Measurements from ENCODE around the gene TMEM40. TPM values are rescaled to one million over a fixed set of nuclear protein-coding genes. Genes with fewer than 3 reads are reported as not detected.
A peak's percentile ranks its signal among the peaks of the same experiment; 100 is the strongest.

Gene TMEM40
- total and polyA plus RNA-seq, 2 experiments from 2014 or later: 0.14 to 0.48 TPM

- Mint-ChIP-seq H3K4me1 (peaks cover 18% of the 10 kb centered on the region), H3K27me3 (ENCODE audit: insufficient read depth, low read depth, poor library complexity) (peaks cover 19% of the 10 kb centered on the region), H3K27ac (no peak overlapping the region), H3K9me3 (no peaks in the 10 kb centered on the region; the same call in 2 of the 3 replicates), H3K36me3 (ENCODE audit: low read depth) (peaks cover 4% of the 10 kb centered on the region; the same call in 2 of the 3 replicates), H3K4me3 (0 out of 3 replicates have a peak overlapping the region, but pooled peaks have one; percentile 89)
- no peaks in the 10 kb centered on the region for H3K27me3 ChIP-seq (ENCODE audit: insufficient read depth)
- H3K27ac ChIP-seq (ENCODE audit: low read depth): no peak overlapping the region
- no peak overlapping the region for H3K4me2 ChIP-seq
- H3K4me3 ChIP-seq: no peak overlapping the region
- no peak for DNase-seq (ENCODE audit: low spot score)
- no peak overlapping the region for H2AFZ ChIP-seq
- H4K20me1 ChIP-seq (replicated peaks; ENCODE audit: insufficient read depth): no peaks in the 10 kb centered on the region
- no peaks in the 10 kb centered on the region for H3K79me2 ChIP-seq (replicated peaks; ENCODE audit: insufficient read depth)
- 0 out of 2 replicates have a peak, but pooled peaks cover 3% of the 10 kb centered on the region for H3K36me3 ChIP-seq (ENCODE audit: insufficient read depth)
- H3F3A ChIP-seq (replicated peaks; ENCODE audit: low read depth): no peaks in the 10 kb centered on the region
- no peak for ATAC-seq
- peaks cover 9% of the 10 kb centered on the region; the same call in 1 of the 2 replicates for H3K4me1 ChIP-seq (ENCODE audit: insufficient read depth)
- TF ChIP-seq, protein P1, sequence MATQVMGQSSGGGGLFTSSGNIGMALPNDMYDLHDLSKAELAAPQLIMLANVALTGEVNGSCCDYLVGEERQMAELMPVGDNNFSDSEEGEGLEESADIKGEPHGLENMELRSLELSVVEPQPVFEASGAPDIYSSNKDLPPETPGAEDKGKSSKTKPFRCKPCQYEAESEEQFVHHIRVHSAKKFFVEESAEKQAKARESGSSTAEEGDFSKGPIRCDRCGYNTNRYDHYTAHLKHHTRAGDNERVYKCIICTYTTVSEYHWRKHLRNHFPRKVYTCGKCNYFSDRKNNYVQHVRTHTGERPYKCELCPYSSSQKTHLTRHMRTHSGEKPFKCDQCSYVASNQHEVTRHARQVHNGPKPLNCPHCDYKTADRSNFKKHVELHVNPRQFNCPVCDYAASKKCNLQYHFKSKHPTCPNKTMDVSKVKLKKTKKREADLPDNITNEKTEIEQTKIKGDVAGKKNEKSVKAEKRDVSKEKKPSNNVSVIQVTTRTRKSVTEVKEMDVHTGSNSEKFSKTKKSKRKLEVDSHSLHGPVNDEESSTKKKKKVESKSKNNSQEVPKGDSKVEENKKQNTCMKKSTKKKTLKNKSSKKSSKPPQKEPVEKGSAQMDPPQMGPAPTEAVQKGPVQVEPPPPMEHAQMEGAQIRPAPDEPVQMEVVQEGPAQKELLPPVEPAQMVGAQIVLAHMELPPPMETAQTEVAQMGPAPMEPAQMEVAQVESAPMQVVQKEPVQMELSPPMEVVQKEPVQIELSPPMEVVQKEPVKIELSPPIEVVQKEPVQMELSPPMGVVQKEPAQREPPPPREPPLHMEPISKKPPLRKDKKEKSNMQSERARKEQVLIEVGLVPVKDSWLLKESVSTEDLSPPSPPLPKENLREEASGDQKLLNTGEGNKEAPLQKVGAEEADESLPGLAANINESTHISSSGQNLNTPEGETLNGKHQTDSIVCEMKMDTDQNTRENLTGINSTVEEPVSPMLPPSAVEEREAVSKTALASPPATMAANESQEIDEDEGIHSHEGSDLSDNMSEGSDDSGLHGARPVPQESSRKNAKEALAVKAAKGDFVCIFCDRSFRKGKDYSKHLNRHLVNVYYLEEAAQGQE (IDR thresholded peaks at IDR 0.05; ENCODE audit: unreplicated experiment): no peak
- no peak for TF ChIP-seq ZNF114 (CRISPR knock-in tag; IDR thresholded peaks at IDR 0.05)
- no peaks in the 10 kb centered on the region for H3K9me2 ChIP-seq (ENCODE audit: insufficient read depth)
Observed at GRCh38 chr3:12798559-12799179, 39.6 kb upstream of the TMEM40 start.

GRCh38 chr3:12797892-12798558 is 39.0 kb upstream of the TMEM40 start:
- Histone ChIP-seq H3F3A (replicated peaks; ENCODE audit: low read depth) (no peaks in the 10 kb centered on the region), H3K79me2 (replicated peaks; ENCODE audit: insufficient read depth) (no peaks in the 10 kb centered on the region), H3K9me2 (ENCODE audit: insufficient read depth) (no peaks in the 10 kb centered on the region), H3K4me2 (peak overlapping the region; percentile 73; the same call in 1 of the 2 replicates), H2AFZ (no peak overlapping the region), H3K4me1 (ENCODE audit: insufficient read depth) (peaks cover 9% of the 10 kb centered on the region; the same call in 1 of the 2 replicates), H3K36me3 (ENCODE audit: insufficient read depth) (no peaks in the 10 kb centered on the region), H3K4me3 (no peak overlapping the region), H3K27ac (ENCODE audit: low read depth) (no peak overlapping the region), H4K20me1 (replicated peaks; ENCODE audit: insufficient read depth) (no peaks in the 10 kb centered on the region), H3K27me3 (ENCODE audit: insufficient read depth) (no peaks in the 10 kb centered on the region)
- Mint-ChIP-seq H3K36me3 (ENCODE audit: low read depth) (no peaks in the 10 kb centered on the region; the same call in 1 of the 3 replicates), H3K4me1 (peaks cover 18% of the 10 kb centered on the region), H3K4me3 (peak overlapping the region; percentile 89), H3K9me3 (no peaks in the 10 kb centered on the region; the same call in 2 of the 3 replicates), H3K27me3 (ENCODE audit: insufficient read depth, low read depth, poor library complexity) (peaks cover 19% of the 10 kb centered on the region), H3K27ac (no peak overlapping the region)
- no peak for ATAC-seq
- no peak for DNase-seq (ENCODE audit: low spot score)
- TF ChIP-seq JUNB (IDR thresholded peaks at IDR 0.05; ENCODE audit: unreplicated experiment) (no peak), CREB1 (CRISPR knock-in tag; IDR thresholded peaks at IDR 0.05; ENCODE audit: low read depth) (no peak), CTCF (conservative IDR thresholded peaks at IDR 0.05; ENCODE audit: low read depth in 2 of 2) (no peak), EZH2 (IDR thresholded peaks at IDR 0.05; ENCODE audit: low read depth, unreplicated experiment) (no peak), POLR2AphosphoS5 (IDR thresholded peaks at IDR 0.05; ENCODE audit: low read depth) (no peak)
- TF ChIP-seq, protein P2, sequence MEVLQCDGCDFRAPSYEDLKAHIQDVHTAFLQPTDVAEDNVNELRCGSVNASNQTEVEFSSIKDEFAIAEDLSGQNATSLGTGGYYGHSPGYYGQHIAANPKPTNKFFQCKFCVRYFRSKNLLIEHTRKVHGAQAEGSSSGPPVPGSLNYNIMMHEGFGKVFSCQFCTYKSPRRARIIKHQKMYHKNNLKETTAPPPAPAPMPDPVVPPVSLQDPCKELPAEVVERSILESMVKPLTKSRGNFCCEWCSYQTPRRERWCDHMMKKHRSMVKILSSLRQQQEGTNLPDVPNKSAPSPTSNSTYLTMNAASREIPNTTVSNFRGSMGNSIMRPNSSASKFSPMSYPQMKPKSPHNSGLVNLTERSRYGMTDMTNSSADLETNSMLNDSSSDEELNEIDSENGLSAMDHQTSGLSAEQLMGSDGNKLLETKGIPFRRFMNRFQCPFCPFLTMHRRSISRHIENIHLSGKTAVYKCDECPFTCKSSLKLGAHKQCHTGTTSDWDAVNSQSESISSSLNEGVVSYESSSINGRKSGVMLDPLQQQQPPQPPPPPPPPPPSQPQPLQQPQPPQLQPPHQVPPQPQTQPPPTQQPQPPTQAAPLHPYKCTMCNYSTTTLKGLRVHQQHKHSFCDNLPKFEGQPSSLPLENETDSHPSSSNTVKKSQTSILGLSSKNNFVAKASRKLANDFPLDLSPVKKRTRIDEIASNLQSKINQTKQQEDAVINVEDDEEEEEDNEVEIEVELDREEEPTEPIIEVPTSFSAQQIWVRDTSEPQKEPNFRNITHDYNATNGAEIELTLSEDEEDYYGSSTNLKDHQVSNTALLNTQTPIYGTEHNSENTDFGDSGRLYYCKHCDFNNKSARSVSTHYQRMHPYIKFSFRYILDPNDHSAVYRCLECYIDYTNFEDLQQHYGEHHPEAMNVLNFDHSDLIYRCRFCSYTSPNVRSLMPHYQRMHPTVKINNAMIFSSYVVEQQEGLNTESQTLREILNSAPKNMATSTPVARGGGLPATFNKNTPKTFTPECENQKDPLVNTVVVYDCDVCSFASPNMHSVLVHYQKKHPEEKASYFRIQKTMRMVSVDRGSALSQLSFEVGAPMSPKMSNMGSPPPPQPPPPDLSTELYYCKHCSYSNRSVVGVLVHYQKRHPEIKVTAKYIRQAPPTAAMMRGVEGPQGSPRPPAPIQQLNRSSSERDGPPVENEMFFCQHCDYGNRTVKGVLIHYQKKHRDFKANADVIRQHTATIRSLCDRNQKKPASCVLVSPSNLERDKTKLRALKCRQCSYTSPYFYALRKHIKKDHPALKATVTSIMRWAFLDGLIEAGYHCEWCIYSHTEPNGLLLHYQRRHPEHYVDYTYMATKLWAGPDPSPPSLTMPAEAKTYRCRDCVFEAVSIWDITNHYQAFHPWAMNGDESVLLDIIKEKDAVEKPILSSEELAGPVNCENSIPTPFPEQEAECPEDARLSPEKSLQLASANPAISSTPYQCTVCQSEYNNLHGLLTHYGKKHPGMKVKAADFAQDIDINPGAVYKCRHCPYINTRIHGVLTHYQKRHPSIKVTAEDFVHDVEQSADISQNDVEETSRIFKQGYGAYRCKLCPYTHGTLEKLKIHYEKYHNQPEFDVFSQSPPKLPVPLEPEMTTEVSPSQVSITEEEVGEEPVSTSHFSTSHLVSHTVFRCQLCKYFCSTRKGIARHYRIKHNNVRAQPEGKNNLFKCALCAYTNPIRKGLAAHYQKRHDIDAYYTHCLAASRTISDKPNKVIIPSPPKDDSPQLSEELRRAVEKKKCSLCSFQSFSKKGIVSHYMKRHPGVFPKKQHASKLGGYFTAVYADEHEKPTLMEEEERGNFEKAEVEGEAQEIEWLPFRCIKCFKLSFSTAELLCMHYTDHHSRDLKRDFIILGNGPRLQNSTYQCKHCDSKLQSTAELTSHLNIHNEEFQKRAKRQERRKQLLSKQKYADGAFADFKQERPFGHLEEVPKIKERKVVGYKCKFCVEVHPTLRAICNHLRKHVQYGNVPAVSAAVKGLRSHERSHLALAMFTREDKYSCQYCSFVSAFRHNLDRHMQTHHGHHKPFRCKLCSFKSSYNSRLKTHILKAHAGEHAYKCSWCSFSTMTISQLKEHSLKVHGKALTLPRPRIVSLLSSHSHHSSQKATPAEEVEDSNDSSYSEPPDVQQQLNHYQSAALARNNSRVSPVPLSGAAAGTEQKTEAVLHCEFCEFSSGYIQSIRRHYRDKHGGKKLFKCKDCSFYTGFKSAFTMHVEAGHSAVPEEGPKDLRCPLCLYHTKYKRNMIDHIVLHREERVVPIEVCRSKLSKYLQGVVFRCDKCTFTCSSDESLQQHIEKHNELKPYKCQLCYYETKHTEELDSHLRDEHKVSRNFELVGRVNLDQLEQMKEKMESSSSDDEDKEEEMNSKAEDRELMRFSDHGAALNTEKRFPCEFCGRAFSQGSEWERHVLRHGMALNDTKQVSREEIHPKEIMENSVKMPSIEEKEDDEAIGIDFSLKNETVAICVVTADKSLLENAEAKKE (CRISPR knock-in tag; IDR thresholded peaks at IDR 0.05): no peak

Measured in GM23338 (cell line).